Suppressor macrophage (primary cell): Measurements from ENCODE around the gene TASL.
"Not testable (repeated sequence)": the region's sequence is repeated elsewhere in the genome, so short reads cannot be mapped to it uniquely, and the experiment has no call there.

Experiments used
- DNase-seq, 4 experiments: peaks; one replicate each; pipeline ENCODE4 v3.0.0-alpha.2; 2020 to 2022
- total RNA-seq, 17 experiments: gene quantifications; one replicate each; lab custom pipeline; 2026; ENCODE audit warnings: mixed read lengths in 6 of 17, inconsistent platforms in 3 of 17; lab: John Stamatoyannopoulos, UW

Gene TASL, protein sequence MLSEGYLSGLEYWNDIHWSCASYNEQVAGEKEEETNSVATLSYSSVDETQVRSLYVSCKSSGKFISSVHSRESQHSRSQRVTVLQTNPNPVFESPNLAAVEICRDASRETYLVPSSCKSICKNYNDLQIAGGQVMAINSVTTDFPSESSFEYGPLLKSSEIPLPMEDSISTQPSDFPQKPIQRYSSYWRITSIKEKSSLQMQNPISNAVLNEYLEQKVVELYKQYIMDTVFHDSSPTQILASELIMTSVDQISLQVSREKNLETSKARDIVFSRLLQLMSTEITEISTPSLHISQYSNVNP
- 4.1 to 19.6 (median 12.6) reads per million in 17 experiments for total RNA-seq

GRCh38 chrX:30577362-30577991 is at the start of gene TASL:
TASL (minus strand) TSS chrX:30577766; CDS start chrX:30560355, 17,411 bp downstream.
- DNase-seq, result peak; percentile 57 to 82 (median 75)

GRCh38 chrX:30626402-30626801 is 48.8 kb upstream of the TASL start:
- DNase-seq, result no peak

- no peak for DNase-seq
Observed at GRCh38 chrX:30622361-30622760, 44.8 kb upstream of the TASL start.

GRCh38 chrX:30620980-30621618 is 43.5 kb upstream of the TASL start:
- peak; percentile 59 to 83 (median 78) for DNase-seq

DNA sequence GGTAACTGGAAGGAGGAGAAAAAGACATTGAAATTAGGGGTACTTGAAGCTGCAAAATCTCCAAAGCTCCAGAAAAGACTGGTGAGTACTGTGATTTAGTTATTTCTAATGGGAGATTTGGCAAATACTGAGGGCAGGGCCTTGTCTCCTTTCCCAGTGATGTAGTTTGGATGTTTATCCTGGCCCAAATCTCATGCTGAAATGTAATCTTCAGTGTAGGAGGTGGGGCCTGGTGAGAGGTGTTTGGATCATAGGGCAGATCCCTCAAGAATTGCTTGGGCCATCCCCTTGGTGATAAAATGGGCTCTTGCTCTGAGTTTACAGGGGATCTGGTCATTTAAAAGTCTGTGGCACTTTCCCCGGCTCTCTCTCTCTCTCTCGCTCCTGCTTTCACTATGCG is 42.6 kb upstream of the TASL start:
- no peak for DNase-seq

DNA sequence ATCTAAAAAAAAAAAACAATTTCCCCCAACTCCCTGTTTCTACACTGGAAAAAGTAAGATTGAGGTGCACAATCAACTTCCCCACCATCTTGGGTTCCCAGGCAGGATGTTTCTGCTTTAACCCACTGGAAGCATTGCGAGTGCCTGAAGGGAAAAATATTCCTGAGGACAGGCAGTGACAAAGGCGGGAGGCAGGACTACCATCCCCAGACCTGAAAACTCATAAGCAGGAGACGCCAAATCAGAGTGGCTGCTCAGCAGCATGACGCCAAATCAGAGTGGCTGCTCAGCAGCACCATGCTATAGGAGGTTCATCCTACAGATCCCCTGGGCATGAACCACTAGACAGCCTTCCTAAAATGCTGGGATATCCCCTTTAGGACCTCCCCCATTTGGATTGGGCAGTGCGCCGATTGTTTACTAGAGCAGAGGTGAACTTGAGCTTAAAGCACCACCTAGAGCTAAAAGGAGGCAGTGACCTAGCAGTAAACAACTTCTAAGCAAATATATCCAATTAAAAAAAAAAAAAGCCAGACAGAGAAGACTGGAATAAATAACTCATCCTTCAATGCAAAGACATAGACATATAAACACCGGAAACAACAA is 40.7 kb upstream of the TASL start:
- peak; percentile 33 to 67 (median 52) for DNase-seq

DNA sequence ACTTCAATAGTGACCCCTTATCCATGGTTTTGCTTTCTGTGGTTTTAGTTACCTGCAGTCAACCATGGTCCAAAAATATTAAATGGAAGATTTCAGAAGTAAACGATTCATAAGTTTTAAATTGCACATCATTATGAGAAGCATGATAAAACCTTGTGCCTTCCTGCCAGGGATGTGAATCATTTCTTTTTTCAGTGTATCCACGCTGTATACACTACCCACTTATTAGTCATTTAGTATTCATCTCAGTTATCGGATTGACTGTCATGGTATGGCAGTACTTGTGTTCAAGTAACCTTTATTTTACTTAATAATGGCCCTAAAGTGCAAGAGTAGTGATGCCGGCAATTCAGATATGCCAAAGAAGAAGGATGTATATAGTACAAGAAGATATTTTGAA is 37.7 kb upstream of the TASL start:
- DNase-seq, result peak in 1 of 4 experiments; percentile 62

- peak; percentile 44 to 93 (median 74) for DNase-seq
Observed at GRCh38 chrX:30613721-30614120, 36.2 kb upstream of the TASL start.

GRCh38 chrX:30612250-30612655 is 34.7 kb upstream of the TASL start:
- peak in 1 of 4 experiments; percentile 7 for DNase-seq

DNA sequence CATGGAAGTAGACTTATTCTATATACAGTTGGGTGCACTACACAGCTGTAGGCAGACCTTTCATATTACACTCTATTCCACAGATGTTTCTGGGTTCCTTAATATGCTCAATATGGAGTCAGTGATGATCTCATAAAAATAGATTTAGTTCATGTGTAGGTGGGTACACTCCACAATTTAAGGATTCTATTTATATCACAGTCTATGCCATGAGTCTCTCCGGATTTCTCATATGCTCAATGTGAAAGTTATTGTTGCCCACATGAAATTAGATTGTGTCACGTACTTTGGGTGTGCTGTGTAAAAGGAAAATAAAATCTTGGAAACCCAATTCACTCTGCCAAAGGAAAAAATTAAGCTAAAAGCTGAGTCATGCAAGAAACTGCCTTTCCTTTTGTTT is 32.5 kb upstream of the TASL start:
- peak in 1 of 4 experiments; percentile 60 for DNase-seq

DNA sequence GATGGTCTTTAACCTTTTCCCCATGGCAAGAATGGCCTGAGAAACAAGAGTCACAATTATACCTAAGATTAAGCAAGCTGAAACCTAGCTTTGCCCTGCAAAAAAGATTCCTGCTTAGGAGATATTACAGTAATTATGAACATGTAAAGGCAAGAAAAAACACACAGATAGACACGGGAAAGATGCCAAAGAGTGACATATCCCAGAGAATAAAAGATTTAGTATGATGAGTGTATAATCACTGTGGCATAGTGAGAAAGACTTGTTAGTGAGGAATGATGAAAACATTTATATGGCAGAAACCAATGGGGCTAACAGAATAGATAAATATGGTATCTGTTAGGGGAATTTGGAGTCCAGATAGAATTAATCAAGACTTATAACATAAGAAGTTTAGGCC is 29.6 kb upstream of the TASL start:
- DNase-seq, result no peak

DNA sequence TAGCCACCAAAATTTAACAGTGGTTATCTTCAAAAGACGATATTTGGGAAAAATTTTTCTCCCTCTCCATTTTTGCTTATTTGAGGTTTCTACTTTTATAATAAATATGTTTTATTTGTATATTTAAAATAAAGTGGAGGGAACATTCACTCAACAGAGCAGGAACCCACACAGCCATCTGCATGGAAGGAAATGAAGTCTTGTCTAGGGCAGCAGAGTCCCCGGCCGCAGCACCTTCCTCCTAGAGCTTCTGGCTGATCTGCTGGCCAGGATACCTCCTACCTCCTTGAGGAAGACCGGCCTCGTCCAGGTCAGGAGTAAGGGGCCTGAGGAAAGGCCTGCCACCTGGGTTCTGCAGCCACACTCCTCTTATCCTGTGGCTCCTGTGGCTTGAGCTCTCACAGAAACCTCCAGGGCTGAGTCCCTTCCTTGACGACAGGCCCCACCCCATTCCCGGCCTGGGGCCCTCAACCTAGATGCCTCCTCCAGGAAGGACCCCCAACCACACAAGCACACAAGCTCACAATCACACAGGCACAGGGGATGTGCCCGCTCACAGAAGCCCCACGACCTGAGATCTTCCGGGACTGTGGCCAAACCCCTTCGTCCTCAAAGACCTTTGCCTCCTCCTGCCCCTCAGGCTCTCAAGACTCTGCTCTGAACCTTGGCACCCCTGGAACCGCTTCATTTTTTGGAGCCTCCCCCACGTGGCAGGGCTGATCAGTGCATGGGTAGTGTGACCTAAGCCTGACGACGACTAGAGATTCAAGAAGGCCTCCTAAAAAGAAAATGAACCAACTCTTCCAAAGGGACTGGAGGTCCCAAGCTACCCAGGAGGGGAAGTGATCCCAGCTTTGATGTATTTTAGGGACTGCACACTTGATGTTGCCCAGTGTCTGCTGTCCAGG is 23.0 kb upstream of the TASL start:
- DNase-seq, result not testable (repeated sequence)

DNA sequence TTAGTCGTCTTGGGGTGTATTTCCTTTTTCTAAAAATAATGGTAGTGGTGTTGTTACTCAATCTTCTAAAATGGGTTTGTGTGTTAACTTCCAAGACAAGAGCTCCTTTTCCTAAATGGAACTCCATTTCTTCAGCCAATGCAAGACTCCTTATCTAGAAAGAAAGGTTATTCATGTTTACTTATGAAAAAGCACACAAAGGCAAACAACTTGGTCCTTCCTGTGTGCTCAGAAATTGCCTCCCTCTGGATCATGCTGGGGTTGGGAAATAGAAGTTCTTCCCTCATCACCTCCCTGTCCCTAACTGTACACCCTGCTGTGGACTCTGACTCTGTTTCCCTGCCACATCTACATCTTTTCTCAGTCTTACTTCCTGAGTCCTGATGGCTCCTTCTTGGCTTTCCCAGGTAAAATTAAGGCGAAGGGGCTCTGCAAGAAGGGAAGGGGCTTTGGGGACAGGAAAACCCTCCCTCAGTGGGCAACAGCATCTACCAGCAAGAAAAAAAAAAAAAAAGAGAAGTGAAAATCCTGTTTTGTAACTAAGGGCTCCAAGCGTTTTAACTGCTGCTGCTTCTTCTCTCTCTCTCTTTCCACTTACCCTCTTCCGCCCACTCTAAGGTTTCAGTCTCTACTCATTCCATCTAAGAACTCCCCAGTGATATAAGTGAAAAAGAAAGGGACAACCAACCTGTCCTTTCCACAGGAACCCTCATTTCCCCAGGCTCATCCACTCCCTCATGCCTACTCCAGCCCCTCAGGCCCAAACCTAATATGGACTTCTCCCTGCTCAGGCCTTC is 19.8 kb upstream of the TASL start:
- DNase-seq, result peak; percentile 38 to 71 (median 58)

GRCh38 chrX:30593440-30594200 is 16.1 kb upstream of the TASL start:
- no peak for DNase-seq

- DNase-seq, result peak in 2 of 4 experiments; percentile 60 to 71
Observed at GRCh38 chrX:30592831-30593230, 15.3 kb upstream of the TASL start.

GRCh38 chrX:30590368-30590767 is 12.8 kb upstream of the TASL start:
- peak in 3 of 4 experiments; percentile 40 to 73 (median 71) for DNase-seq

DNA sequence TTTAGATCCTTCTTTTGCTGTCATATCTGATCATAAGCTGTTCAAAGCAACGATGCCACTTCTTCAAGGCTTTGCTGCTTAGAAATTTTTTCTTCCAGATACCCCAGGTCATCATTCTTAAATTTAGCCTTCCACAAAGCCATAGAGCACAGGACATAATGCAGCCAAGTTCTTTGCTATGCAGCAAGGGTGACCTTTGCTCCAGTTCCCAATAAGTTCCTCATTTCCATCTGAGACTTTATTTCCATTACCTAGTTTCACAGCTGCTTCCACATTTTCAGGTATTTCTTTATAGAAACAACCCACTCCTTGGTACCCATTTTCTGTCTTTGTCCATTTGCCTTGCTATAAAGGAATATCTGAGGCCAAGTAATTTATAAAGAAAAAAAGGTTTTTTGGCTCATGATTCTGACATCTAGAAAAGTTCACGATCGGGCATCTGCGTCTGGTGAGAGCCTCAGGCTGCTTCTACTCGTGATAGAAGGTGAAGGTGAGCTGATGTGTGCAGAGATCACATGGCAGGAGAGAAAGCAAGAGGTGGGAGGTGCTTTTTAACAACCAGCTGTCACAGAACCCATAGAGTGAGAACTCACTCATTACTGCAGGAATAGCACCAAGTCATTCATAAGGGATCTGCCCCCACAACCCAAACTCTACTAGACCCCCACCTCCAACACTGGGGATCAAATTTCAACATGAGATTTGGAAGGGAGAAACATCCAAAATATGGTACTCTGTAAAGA is 11.8 kb upstream of the TASL start:
- peak; percentile 40 to 69 (median 56) for DNase-seq

DNA sequence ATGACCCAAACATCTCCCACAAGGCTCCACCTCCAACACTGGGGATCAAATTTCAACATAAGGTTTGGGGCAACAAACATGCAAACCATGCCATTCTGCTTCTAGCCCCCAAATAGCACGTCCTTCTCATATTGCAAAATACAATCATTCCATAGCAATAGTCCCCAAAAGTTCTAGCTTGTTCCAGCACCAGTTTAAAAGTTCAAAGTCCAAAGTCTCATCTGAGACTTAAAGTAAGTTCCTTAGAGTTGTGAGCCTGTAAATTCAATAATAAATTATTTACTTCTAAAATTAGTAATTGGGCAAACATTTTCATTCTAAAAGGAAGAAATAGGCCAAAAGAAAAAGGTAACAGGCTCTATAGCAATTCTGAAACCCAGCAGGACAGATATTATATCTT is 8.9 kb upstream of the TASL start:
- no peak for DNase-seq

- no peak for DNase-seq
Observed at GRCh38 chrX:30582664-30583063, 5.1 kb upstream of the TASL start.

DNA sequence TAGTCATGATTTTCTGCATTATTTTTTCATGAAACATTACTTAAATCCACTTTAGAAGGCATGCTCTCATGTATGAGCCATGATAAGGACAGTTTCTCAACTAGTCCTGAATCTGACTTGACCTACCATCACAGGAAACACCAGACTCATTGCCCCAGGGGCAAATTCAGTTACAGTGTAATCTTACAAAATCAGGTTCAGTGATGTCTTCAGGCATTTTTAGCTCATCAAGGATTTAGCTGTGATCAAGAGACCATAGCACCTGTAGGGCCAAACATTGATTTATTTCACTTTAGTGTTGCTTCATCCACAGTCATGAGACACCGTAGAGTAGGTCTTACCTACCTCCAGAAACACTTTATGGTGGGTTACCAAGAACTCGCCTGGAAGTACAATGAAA is 3.1 kb upstream of the TASL start:
- DNase-seq, result no peak
